Mesenchymal stem cell (in vitro differentiated cells and primary cell): ENCODE measurements around the gene MALT1.

Experiments used
- DNase-seq: peaks from one replicate; pipeline ENCODE4 v3.0.0-alpha.2; 2013
- H2AFZ ChIP-seq: one replicate; pipeline ENCODE4 v1.6.1; 2013; ENCODE audit warnings: low read depth, mild to moderate bottlenecking, control low read depth, inconsistent platforms, low read length, moderate library complexity
- H2AK5ac ChIP-seq: 2 replicates; pipeline ENCODE4 v1.6.1; 2013; ENCODE audit warnings: low read length, moderate library complexity, mild to moderate bottlenecking, inconsistent platforms; ENCODE audit not compliant: severe bottlenecking
- H2BK120ac ChIP-seq: one replicate; pipeline ENCODE4 v1.6.1; 2013; ENCODE audit warnings: low read depth, mild to moderate bottlenecking, inconsistent platforms, low read length, moderate library complexity
- H2BK12ac ChIP-seq, 2 experiments: one replicate each; pipeline ENCODE4 v1.6.1; 2013; ENCODE audit warnings: inconsistent platforms in 2 of 2, low read length in 2 of 2, mild to moderate bottlenecking in 2 of 2, moderate library complexity in 2 of 2, control low read depth in 1 of 2
- H2BK15ac ChIP-seq: one replicate; pipeline ENCODE4 v1.6.1; 2013; ENCODE audit warnings: mild to moderate bottlenecking, low read depth, inconsistent platforms; ENCODE audit not compliant: poor library complexity, severe bottlenecking
- H2BK5ac ChIP-seq: 2 replicates; pipeline ENCODE4 v1.6.1; 2013; ENCODE audit warnings: low read depth, mild to moderate bottlenecking, low read length, control low read depth, inconsistent platforms; ENCODE audit not compliant: poor library complexity, severe bottlenecking
- H3K14ac ChIP-seq, 2 experiments: one replicate each; pipeline ENCODE4 v1.6.1; 2013; ENCODE audit warnings: inconsistent platforms in 2 of 2, low read length in 2 of 2, control low read depth in 1 of 2, mild to moderate bottlenecking in 1 of 2, moderate library complexity in 1 of 2
- H3K18ac ChIP-seq, 2 experiments: one replicate each; pipeline ENCODE4 v1.6.1; 2013; ENCODE audit warnings: inconsistent platforms in 2 of 2, low read length in 2 of 2, control low read depth in 1 of 2, low read depth in 1 of 2, mild to moderate bottlenecking in 1 of 2
- H3K23ac ChIP-seq, 2 experiments: one replicate each; pipeline ENCODE4 v1.6.1; 2013; ENCODE audit warnings: inconsistent platforms in 2 of 2, low read length in 2 of 2, mild to moderate bottlenecking in 2 of 2, moderate library complexity in 2 of 2, control low read depth in 1 of 2
- H3K27ac ChIP-seq: 2 replicates; pipeline ENCODE4 v1.5.1; 2013; ENCODE audit warnings: mild to moderate bottlenecking, moderate library complexity, low read length, control low read depth, inconsistent platforms; ENCODE audit not compliant: poor library complexity, severe bottlenecking
- H3K27me3 ChIP-seq, 2 experiments: 2 replicates each; pipeline versions ENCODE4 v1.6.1 to v1.7.0; 2013; ENCODE audit warnings: low read length in 2 of 2, mild to moderate bottlenecking in 2 of 2, moderate library complexity in 2 of 2, control low read depth in 1 of 2, inconsistent platforms in 1 of 2; ENCODE audit not compliant: control insufficient read depth in 1 of 2, insufficient read depth in 1 of 2
- H3K36me3 ChIP-seq, 2 experiments: 2 replicates each; pipeline versions ENCODE4 v1.6.1 to v1.7.0; 2013; ENCODE audit warnings: low read length in 2 of 2, control low read depth in 1 of 2, inconsistent platforms in 1 of 2, low read depth in 1 of 2, mild to moderate bottlenecking in 1 of 2; ENCODE audit not compliant: insufficient read depth in 2 of 2, control insufficient read depth in 1 of 2
- H3K4ac ChIP-seq, 2 experiments: one replicate each; pipeline ENCODE4 v1.6.1; 2013; ENCODE audit warnings: inconsistent platforms in 2 of 2, low read length in 2 of 2, mild to moderate bottlenecking in 2 of 2, moderate library complexity in 2 of 2, control low read depth in 1 of 2, low read depth in 1 of 2
- H3K4me1 ChIP-seq: 2 replicates; pipeline ENCODE4 v1.6.1; 2013; ENCODE audit warnings: low read depth, low read length, control low read depth; ENCODE audit not compliant: control insufficient read depth, insufficient read depth
- H3K4me2 ChIP-seq: 2 replicates; pipeline ENCODE4 v1.6.1; 2013; ENCODE audit warnings: low read length, mild to moderate bottlenecking, inconsistent platforms; ENCODE audit not compliant: poor library complexity, severe bottlenecking
- H3K4me3 ChIP-seq, 2 experiments: 2 replicates each; pipeline versions ENCODE4 v1.5.1 to v1.7.0; 2013; ENCODE audit warnings: low read length in 2 of 2, mild to moderate bottlenecking in 2 of 2, control low read depth in 1 of 2, low read depth in 1 of 2; ENCODE audit not compliant: insufficient read depth in 1 of 2
- H3K79me1 ChIP-seq: replicated peaks from 2 replicates; pipeline ENCODE4 v1.6.1; 2013; ENCODE audit warnings: mild to moderate bottlenecking, control low read depth, low read length, inconsistent platforms; ENCODE audit not compliant: poor library complexity, severe bottlenecking
- H3K9ac ChIP-seq: 2 replicates; pipeline ENCODE4 v1.7.0; 2013; ENCODE audit warnings: mild to moderate bottlenecking, low read length, moderate library complexity
- H3K9me3 ChIP-seq: 2 replicates; pipeline ENCODE4 v1.7.0; 2013; ENCODE audit warnings: mild to moderate bottlenecking, low read length; ENCODE audit not compliant: control insufficient read depth
- H4K8ac ChIP-seq: one replicate; pipeline ENCODE4 v1.6.1; 2013; ENCODE audit warnings: inconsistent platforms, mild to moderate bottlenecking, low read length, moderate library complexity
- H4K91ac ChIP-seq: one replicate; pipeline ENCODE4 v1.6.1; 2013; ENCODE audit warnings: mild to moderate bottlenecking, low read length, inconsistent platforms
- WGBS: methylation state at CpG from one replicate; pipeline ENCODE4 v1.1.7; 2013; ENCODE audit warnings: mixed read lengths; 5-methylcytosine and 5-hydroxymethylcytosine counted together

MALT1 gene

GRCh38 chr18:58687871-58688308 is 16.6 kb downstream of the MALT1 start:
- Histone ChIP-seq H3K9ac (no peak overlapping the region), H3K27me3 (no peaks in the 10 kb centered on the region), H2BK12ac (no peak overlapping the region), H2BK120ac (no peak overlapping the region), H2AFZ (no peak overlapping the region), H3K4ac (no peak overlapping the region), H3K18ac (no peak overlapping the region), H4K8ac (no peak overlapping the region), H3K79me1 (peaks cover 19% of the 10 kb centered on the region), H3K4me2 (no peak overlapping the region), H3K4me1 (peaks cover 3% of the 10 kb centered on the region), H3K14ac (no peak overlapping the region), H2BK15ac (no peak overlapping the region), H3K27ac (no peak overlapping the region), H3K36me3 (peaks cover 38 to 40% of the 10 kb centered on the region in 2 experiments), H3K9me3 (no peaks in the 10 kb centered on the region), H4K91ac (no peak overlapping the region), H2AK5ac (no peak overlapping the region), H3K4me3 (no peak overlapping the region), H3K23ac (no peak overlapping the region), H2BK5ac (no peak overlapping the region)
- no peak for DNase-seq
- 100% methylated on average over 2 of the region's 6 CpGs for WGBS

DNA sequence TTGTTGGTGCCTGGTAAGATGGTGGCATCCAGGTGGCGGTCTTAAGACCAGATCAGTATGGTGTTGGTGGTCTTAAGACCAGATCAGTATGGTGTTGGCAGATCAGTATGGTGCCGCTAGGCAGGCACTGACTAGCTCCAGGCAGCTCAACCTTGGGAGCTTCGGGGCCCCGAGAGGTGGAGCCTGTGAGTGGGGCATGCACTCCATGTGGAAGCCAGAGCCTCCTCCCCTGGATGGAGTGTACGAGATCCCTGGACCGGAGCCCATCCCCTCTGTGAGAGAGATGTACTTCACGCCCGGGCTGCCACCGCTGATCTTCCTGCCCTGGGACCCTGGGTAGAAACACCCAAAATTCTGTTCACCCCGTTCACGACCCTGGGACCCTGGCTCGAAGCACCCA is 19.0 kb downstream of the MALT1 start:
- WGBS, result 98% methylated on average over 12 of the region's 12 CpGs
- no peak overlapping the region for H4K8ac ChIP-seq
- H3K18ac ChIP-seq, result no peak overlapping the region

GRCh38 chr18:58691256-58691655 is 20.0 kb downstream of the MALT1 start:
- Histone ChIP-seq H4K91ac (no peak overlapping the region), H3K4me3 (no peak overlapping the region), H2AK5ac (no peak overlapping the region), H3K27ac (no peak overlapping the region), H4K8ac (no peak overlapping the region), H2BK120ac (no peak overlapping the region), H3K27me3 (no peaks in the 10 kb centered on the region), H3K14ac (no peak overlapping the region), H3K23ac (no peak overlapping the region), H3K9me3 (no peaks in the 10 kb centered on the region), H3K36me3 (peaks cover 33 to 39% of the 10 kb centered on the region in 2 experiments), H2BK15ac (no peak overlapping the region), H2AFZ (no peak overlapping the region), H3K4ac (no peak overlapping the region), H2BK12ac (no peak overlapping the region), H3K9ac (no peak overlapping the region), H3K18ac (no peak overlapping the region), H3K4me1 (peaks cover 2% of the 10 kb centered on the region), H3K79me1 (peaks cover 23% of the 10 kb centered on the region), H2BK5ac (no peak overlapping the region), H3K4me2 (no peak overlapping the region)
- no peak for DNase-seq
- 95% methylated on average over 8 of the region's 8 CpGs for WGBS

More for the DNA sequence above, 19.0 kb downstream of the MALT1 start:
- no peak overlapping the region for H2AFZ ChIP-seq
- H3K27ac ChIP-seq, result no peak overlapping the region
- H3K4ac ChIP-seq, result no peak overlapping the region
- H2BK5ac ChIP-seq, result no peak overlapping the region
- no peak overlapping the region for H3K9ac ChIP-seq
- no peaks in the 10 kb centered on the region for H3K27me3 ChIP-seq
- peaks cover 2% of the 10 kb centered on the region for H3K4me1 ChIP-seq
- no peak overlapping the region for H2AK5ac ChIP-seq
- DNase-seq, result no peak
- no peaks in the 10 kb centered on the region for H3K9me3 ChIP-seq
- no peak overlapping the region for H3K14ac ChIP-seq
- no peak overlapping the region for H2BK12ac ChIP-seq
- no peak overlapping the region for H4K91ac ChIP-seq
- no peak overlapping the region for H3K23ac ChIP-seq
- no peak overlapping the region for H3K4me3 ChIP-seq
- no peak overlapping the region for H3K4me2 ChIP-seq
- H2BK120ac ChIP-seq, result no peak overlapping the region
- H3K79me1 ChIP-seq, result peaks cover 21% of the 10 kb centered on the region
- H3K36me3 ChIP-seq, result peaks cover 36 to 40% of the 10 kb centered on the region in 2 experiments
- H2BK15ac ChIP-seq, result no peak overlapping the region

DNA sequence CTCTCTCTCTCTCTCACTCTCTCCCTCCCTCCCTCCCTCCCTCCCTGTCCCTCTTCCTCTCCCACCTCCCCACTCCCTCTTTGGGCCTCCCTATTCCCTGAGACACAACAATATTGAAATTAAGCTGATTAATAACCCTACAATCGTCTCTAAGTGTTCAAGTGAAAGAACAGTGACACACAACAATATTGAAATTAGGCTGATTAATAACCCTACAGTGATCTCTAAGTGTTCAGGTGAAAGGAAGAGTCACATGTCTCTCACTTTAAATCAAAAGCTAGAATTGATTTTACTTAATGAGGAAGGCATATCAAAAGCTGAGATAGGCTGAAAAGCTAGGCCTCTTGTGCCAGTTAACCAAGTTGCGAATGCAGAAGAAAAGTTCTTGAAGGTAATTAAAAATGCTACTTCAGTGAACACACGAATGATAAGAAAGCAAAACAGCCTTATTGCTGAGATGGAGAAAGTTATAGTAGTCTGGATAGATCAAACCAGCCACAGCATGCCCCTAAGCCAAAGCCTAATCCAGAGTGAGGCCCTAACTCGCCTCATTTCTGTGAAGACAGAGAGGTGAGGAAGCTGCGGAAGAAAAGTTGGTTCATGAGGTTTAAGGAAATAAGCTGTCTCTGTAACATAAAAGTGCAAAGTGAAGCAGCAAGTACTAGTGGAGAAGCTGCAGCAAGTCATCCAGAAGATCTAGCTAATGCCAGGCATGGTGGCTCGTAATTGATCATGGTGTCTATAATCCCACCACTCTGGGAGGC is 21.3 kb downstream of the MALT1 start:
- Histone ChIP-seq H3K14ac (no peak overlapping the region), H2AK5ac (no peak overlapping the region), H3K4me3 (no peak overlapping the region), H3K27ac (no peak overlapping the region), H3K4me2 (no peak overlapping the region), H2BK5ac (no peak overlapping the region), H3K36me3 (peaks cover 37% of the 10 kb centered on the region in 2 experiments), H2BK120ac (no peak overlapping the region), H3K9me3 (no peaks in the 10 kb centered on the region), H3K79me1 (peaks cover 26% of the 10 kb centered on the region), H3K4ac (no peak overlapping the region), H3K27me3 (no peaks in the 10 kb centered on the region), H2BK12ac (no peak overlapping the region), H3K23ac (no peak overlapping the region), H3K18ac (no peak overlapping the region), H3K4me1 (peaks cover 2% of the 10 kb centered on the region), H3K9ac (no peak overlapping the region), H2BK15ac (no peak overlapping the region), H4K91ac (no peak overlapping the region), H2AFZ (no peak overlapping the region), H4K8ac (no peak overlapping the region)
- no peak for DNase-seq
- 98% methylated on average over 5 of the region's 6 CpGs for WGBS
